NCI-H128 (cell line): Measurements from ENCODE around the gene HGD.
"Not testable (repeated sequence)": the region's sequence is repeated elsewhere in the genome, so short reads cannot be mapped to it uniquely, and the experiment has no call there.

Experiments
- DNase-seq: peaks from one replicate; lab custom pipeline; 2025; ENCODE audit not compliant: unreplicated experiment; lab: John Stamatoyannopoulos, UW

The HGD gene

GRCh38 chr3:120640231-120640630 is 41.8 kb downstream of the HGD start:
- DNase-seq, result no peak

- DNase-seq, result not testable (repeated sequence)
Measured at GRCh38 chr3:120638820-120639219, 43.2 kb downstream of the HGD start.

GRCh38 chr3:120637851-120638559 is 44.0 kb downstream of the HGD start:
- DNase-seq, result no peak

- no peak for DNase-seq
Measured at GRCh38 chr3:120636795-120637401, 45.1 kb downstream of the HGD start.

- no peak for DNase-seq
Measured at GRCh38 chr3:120634539-120634938, 47.5 kb downstream of the HGD start.

- no peak for DNase-seq
Measured at GRCh38 chr3:120625159-120625586, 56.9 kb downstream of the HGD start.

GRCh38 chr3:120623727-120624093 is 58.3 kb downstream of the HGD start:
- DNase-seq, result no peak

- no peak for DNase-seq
Measured at GRCh38 chr3:120622870-120623726, 58.9 kb downstream of the HGD start.

- no peak for DNase-seq
Measured at GRCh38 chr3:120622457-120622856, 59.6 kb downstream of the HGD start.

GRCh38 chr3:120616745-120617144 is 65.3 kb downstream of the HGD start:
- DNase-seq, result not testable (repeated sequence)

GRCh38 chr3:120615847-120616609 is 66.0 kb downstream of the HGD start:
- no peak for DNase-seq

- DNase-seq, result no peak
Measured at GRCh38 chr3:120614765-120615164, 67.3 kb downstream of the HGD start.

- DNase-seq, result no peak
Measured at GRCh38 chr3:120608506-120608905, 73.5 kb downstream of the HGD start.

GRCh38 chr3:120604784-120605183 is 77.3 kb downstream of the HGD start:
- no peak for DNase-seq

GRCh38 chr3:120604382-120604781 is 77.7 kb downstream of the HGD start:
- DNase-seq, result no peak

GRCh38 chr3:120602682-120603081 is 79.4 kb downstream of the HGD start:
- no peak for DNase-seq

- no peak for DNase-seq
Measured at GRCh38 chr3:120601554-120601953, 80.5 kb downstream of the HGD start.

- DNase-seq, result no peak
Measured at GRCh38 chr3:120599211-120599610, 82.8 kb downstream of the HGD start.

GRCh38 chr3:120597445-120598049 is 84.5 kb downstream of the HGD start:
- DNase-seq, result no peak

GRCh38 chr3:120596853-120597223 is 85.2 kb downstream of the HGD start:
- DNase-seq, result no peak
